ENCODE results near the gene TSGA10.

TSGA10 gene

GRCh38 chr2:99180755-99181623, 26.2 kb upstream of the TSGA10 start, which contains the start of the genes MITD1 and MRPL30:
Gene MITD1 (minus strand): TSS chr2:99181058. CDS start chr2:99180981, 77 bp downstream.
Gene MRPL30 (plus strand): TSS chr2:99181184. CDS start chr2:99186204, 5,020 bp downstream.
- in situ Hi-C loops (cut with HindIII; ENCODE audit: low sequenced_read_pairs) = no loop called here
- peak; percentile 93 for DNase-seq (ENCODE audit: low read depth)
- TF ChIP-seq CTCF (IDR thresholded peaks at IDR 0.05; ENCODE audit: low read depth, low read length, missing control alignments) = no peak
- H3K4me3 ChIP-seq (ENCODE audit: low read depth, low read length) = peak within 1 kb of the TSS; percentile 69

- in situ Hi-C loops (cut with HindIII; ENCODE audit: low sequenced_read_pairs) = no loop called here
- TF ChIP-seq CTCF (IDR thresholded peaks at IDR 0.05; ENCODE audit: low read depth, low read length, missing control alignments) = no peak
- DNase-seq (ENCODE audit: low read depth) = no peak
- no peak overlapping the region for H3K4me3 ChIP-seq (ENCODE audit: low read depth, low read length)
Observed at GRCh38 chr2:99171377-99172140, 16.8 kb upstream of the TSGA10 start.

GRCh38 chr2:99169534-99169933, 14.8 kb upstream of the TSGA10 start:
- no peak for TF ChIP-seq CTCF (IDR thresholded peaks at IDR 0.05; ENCODE audit: low read depth, low read length, missing control alignments)
- in situ Hi-C loops (cut with HindIII; ENCODE audit: low sequenced_read_pairs) = no loop called here
- DNase-seq (ENCODE audit: low read depth) = no peak
- H3K4me3 ChIP-seq (ENCODE audit: low read depth, low read length) = no peak overlapping the region

- no peak for TF ChIP-seq CTCF (IDR thresholded peaks at IDR 0.05; ENCODE audit: low read depth, low read length, missing control alignments)
- H3K4me3 ChIP-seq (ENCODE audit: low read depth, low read length) = no peak overlapping the region
- in situ Hi-C loops (cut with HindIII; ENCODE audit: low sequenced_read_pairs) = no loop called here
- no peak for DNase-seq (ENCODE audit: low read depth)
Observed at GRCh38 chr2:99166218-99166617, 11.5 kb upstream of the TSGA10 start.

GRCh38 chr2:99159594-99159993, 4.9 kb upstream of the TSGA10 start:
- no peak overlapping the region for H3K4me3 ChIP-seq (ENCODE audit: low read depth, low read length)
- no peak for TF ChIP-seq CTCF (IDR thresholded peaks at IDR 0.05; ENCODE audit: low read depth, low read length, missing control alignments)
- in situ Hi-C loops (cut with HindIII; ENCODE audit: low sequenced_read_pairs) = no loop called here
- no peak for DNase-seq (ENCODE audit: low read depth)

- TF ChIP-seq CTCF (IDR thresholded peaks at IDR 0.05; ENCODE audit: low read depth, low read length, missing control alignments) = no peak
- in situ Hi-C loops (cut with HindIII; ENCODE audit: low sequenced_read_pairs) = no loop called here
- no peak for DNase-seq (ENCODE audit: low read depth)
- H3K4me3 ChIP-seq (ENCODE audit: low read depth, low read length) = no peak overlapping the region
Observed at GRCh38 chr2:99158599-99158998, 3.9 kb upstream of the TSGA10 start.

Data from astrocyte of the cerebellum (primary cell).